Measurements from ENCODE around the gene MEA1.

GRCh38 chr6:43053545-43054205, 39.9 kb upstream of the MEA1 start, which contains the start of gene CUL7:
- TF ChIP-seq, protein P1, sequence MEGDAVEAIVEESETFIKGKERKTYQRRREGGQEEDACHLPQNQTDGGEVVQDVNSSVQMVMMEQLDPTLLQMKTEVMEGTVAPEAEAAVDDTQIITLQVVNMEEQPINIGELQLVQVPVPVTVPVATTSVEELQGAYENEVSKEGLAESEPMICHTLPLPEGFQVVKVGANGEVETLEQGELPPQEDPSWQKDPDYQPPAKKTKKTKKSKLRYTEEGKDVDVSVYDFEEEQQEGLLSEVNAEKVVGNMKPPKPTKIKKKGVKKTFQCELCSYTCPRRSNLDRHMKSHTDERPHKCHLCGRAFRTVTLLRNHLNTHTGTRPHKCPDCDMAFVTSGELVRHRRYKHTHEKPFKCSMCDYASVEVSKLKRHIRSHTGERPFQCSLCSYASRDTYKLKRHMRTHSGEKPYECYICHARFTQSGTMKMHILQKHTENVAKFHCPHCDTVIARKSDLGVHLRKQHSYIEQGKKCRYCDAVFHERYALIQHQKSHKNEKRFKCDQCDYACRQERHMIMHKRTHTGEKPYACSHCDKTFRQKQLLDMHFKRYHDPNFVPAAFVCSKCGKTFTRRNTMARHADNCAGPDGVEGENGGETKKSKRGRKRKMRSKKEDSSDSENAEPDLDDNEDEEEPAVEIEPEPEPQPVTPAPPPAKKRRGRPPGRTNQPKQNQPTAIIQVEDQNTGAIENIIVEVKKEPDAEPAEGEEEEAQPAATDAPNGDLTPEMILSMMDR (IDR thresholded peaks at IDR 0.05 in 4 of 5, conservative IDR thresholded peaks at IDR 0.05 in 1 of 5): no peak
- TF ChIP-seq POLR2A (IDR thresholded peaks at IDR 0.05): peak; percentile 60 to 73
